ENCODE data around the gene AREL1.

The AREL1 gene

DNA sequence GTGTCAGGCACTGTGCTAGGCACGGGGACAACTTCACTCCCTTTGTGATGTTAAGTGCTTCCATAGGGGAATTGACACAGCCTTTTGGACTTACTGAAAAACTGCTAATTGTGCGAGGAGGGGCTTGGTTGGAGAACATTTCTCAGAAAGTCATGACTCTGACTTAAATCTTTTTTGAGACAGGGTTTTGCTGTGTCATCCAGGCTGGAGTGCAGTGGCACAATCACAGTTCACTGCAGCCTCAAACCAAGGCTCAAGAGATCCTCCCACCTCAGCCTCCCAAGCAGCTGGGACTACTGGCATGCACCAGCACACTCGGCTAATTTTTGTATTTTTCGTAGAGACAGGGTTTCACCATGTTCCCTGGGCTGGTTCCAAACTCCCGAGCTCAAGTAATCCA, 90.6 kb downstream of the AREL1 start:
- H3K4me3 ChIP-seq (ENCODE audit: low read depth, low read length), result no peak overlapping the region
- DNase-seq (ENCODE audit: low read depth, low spot score), result no peak
- no peak for TF ChIP-seq CTCF (IDR thresholded peaks at IDR 0.05; ENCODE audit: low read depth, low read length)
- in situ Hi-C loops (cut with HindIII; ENCODE audit: low sequenced_read_pairs), result no loop called here

- in situ Hi-C loops (cut with HindIII; ENCODE audit: low sequenced_read_pairs), result no loop called here
- no peak overlapping the region for H3K4me3 ChIP-seq (ENCODE audit: low read depth, low read length)
- DNase-seq (ENCODE audit: low read depth, low spot score), result no peak
- no peak for TF ChIP-seq CTCF (IDR thresholded peaks at IDR 0.05; ENCODE audit: low read depth, low read length)
These were observed 91.3 kb downstream of the AREL1 start for GRCh38 chr14:74621556-74621955.

GRCh38 chr14:74620923-74621322, 92.0 kb downstream of the AREL1 start:
- in situ Hi-C loops (cut with HindIII; ENCODE audit: low sequenced_read_pairs), result no loop called here
- TF ChIP-seq CTCF (IDR thresholded peaks at IDR 0.05; ENCODE audit: low read depth, low read length), result no peak
- H3K4me3 ChIP-seq (ENCODE audit: low read depth, low read length), result no peak overlapping the region
- DNase-seq (ENCODE audit: low read depth, low spot score), result no peak

GRCh38 chr14:74620497-74620921, 92.4 kb downstream of the AREL1 start:
- in situ Hi-C loops (cut with HindIII; ENCODE audit: low sequenced_read_pairs), result no loop called here
- TF ChIP-seq CTCF (IDR thresholded peaks at IDR 0.05; ENCODE audit: low read depth, low read length), result no peak
- peak; percentile 96 for DNase-seq (ENCODE audit: low read depth, low spot score)
- H3K4me3 ChIP-seq (ENCODE audit: low read depth, low read length), result no peak overlapping the region

DNA sequence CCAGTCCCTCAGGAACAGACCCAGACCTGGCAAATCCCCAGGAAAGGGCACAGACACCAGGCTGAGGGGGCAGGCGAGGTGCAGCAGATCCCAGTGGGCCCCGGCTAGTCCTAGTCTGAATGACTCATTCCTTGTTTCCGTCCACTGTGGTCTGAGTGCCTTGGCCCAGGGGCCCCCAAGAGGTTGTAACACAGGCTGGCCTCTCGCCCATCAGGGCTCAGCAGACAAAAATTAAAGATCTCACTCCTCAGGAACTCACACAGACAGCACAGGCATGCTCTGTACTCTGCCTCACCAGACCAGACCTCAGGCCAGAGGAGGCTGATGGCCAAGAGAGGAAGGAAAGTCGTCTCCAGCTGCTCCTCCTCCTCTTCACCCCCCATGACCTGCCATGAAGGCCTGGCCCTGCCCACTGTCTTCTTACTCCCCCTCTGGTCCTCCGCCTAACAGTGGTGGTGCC, 93.2 kb downstream of the AREL1 start:
- no peak overlapping the region for H3K4me3 ChIP-seq (ENCODE audit: low read depth, low read length)
- in situ Hi-C loops (cut with HindIII; ENCODE audit: low sequenced_read_pairs), result no loop called here
- TF ChIP-seq CTCF (IDR thresholded peaks at IDR 0.05; ENCODE audit: low read depth, low read length), result no peak
- peak; percentile 98 for DNase-seq (ENCODE audit: low read depth, low spot score)

DNA sequence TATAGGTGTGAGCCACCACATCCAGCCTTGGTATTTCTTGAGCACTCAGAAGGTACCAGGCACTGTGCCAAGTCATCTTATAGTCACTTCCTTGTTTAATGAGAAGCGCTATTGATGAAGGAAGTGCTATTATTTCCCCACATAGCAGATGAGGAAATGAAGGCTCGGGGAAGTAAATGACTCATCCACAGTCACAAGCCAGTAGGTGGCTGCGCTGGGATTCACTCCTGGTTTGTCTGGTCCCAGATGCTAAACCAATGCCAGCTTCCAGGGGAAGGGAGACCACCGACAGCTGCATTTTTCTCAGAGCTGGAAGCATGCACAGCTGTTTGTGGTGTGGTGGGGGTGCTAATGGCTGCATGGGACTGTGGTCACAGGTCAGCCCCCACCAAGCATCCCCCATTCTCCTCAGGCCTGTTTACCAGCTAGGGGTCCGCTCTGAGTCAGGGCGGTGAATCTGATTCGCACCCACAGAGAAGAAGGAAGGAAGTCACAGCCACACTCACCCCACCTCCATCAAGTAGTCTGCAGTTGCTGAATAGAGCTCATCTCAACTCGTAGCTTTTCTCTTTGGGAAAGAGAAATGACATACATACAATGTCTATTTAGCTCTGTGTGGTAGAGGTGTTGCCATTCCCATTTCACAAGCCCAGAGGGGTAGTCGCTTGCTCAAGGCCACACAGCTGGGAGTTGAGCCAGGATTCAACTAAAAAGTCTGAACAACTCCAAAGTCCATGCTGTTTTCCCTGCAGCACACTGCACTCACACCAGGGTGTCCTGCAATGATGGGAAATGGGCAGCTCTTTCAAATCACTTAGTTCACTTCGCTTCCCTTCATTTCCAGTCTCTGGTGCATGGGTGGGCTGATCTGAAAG, 94.6 kb downstream of the AREL1 start:
- TF ChIP-seq CTCF (IDR thresholded peaks at IDR 0.05; ENCODE audit: low read depth, low read length), result no peak
- DNase-seq (ENCODE audit: low read depth, low spot score), result peak; percentile 80
- no peak overlapping the region for H3K4me3 ChIP-seq (ENCODE audit: low read depth, low read length)
- in situ Hi-C loops (cut with HindIII; ENCODE audit: low sequenced_read_pairs), result no loop called here

All from astrocyte of the spinal cord (primary cell).